ELR (cell line): ENCODE data around the gene GFRA1.
A peak's percentile ranks its signal among the peaks of the same experiment; 100 is the strongest.

Experiments
- DNase-seq: peaks from one replicate; pipeline ENCODE4 v3.0.0-alpha.2; 2015; ENCODE audit warnings: low read depth

The GFRA1 gene

DNA sequence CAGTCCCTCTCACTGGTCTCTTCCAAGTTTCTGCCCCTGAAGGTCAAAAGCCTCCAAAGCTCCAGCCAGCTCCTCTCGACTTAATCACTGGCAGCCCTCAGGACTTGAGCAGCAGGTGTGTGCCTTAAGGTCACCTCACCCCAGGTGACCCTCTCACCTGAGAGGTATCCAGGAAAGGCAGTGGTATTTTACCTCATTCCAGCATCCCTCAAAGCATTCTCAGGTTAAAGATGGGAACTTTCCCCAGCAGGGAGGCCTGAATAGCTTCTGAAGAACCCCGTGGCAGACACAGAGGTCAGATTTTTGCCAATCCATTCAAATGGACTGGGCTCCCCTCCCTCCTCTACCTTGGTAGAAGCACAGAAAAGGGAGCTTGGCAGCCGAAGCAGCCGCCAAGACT, 148.2 kb downstream of the GFRA1 start:
- DNase-seq, result no peak

DNA sequence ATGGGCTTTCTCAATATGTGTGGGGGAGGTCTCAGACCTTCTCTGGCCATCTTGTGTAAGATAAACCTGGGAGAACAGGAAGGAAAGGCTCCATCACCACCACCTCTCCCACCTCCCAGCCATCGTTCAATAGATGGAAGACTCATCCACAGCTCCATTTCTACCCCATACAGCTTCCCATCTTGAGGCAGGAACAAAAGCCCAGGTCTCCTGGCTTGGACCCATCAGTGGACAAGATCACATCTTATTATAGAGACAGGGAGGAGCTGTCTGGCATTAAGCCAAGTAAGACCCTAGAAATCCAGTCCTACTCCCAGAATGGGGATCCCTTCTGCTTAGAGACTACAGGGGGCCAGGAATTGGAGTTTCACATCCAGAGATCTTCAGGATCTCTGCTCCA, 150.3 kb downstream of the GFRA1 start:
- DNase-seq, result no peak

DNA sequence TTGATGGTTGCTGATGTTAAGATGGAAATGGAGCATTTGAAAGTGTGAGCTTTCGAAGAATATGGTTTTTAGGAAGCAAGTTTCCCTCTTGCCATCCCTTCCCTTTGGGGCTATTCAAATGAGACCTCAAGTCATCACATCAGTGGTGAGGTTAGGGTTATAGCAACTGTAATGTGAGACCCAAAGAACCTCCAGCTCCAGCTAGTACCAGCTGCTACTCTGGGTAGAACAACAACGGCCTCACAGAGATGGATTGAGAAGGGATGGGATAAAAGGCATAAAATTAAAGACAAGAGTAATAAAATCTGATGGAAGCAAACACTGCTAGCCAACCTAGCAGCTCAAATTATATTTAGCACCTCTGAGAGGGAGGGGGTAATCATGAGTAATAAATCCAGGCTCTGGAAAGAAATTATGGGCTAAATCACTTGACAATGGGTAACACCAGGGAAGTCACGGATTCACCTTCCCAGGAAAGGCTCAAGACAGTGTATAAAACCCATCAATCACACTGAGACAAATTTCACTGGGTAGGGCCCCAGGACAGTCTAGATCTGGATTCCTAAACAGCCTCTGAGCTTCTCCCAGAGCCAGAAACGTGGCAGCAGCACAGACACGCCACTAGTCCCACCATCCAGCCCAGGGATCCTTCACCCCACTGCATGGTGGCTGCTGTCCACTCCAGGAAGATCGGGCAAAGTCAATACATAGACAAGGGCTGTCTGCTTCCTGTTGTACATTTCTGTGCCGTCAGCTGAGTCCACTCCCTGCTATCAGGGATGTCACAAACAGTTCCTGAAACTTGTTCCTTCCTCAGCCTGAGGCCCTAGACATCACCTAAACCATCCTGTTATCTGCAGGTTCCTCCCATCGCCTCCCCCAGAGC, 151.1 kb downstream of the GFRA1 start:
- no peak for DNase-seq

DNA sequence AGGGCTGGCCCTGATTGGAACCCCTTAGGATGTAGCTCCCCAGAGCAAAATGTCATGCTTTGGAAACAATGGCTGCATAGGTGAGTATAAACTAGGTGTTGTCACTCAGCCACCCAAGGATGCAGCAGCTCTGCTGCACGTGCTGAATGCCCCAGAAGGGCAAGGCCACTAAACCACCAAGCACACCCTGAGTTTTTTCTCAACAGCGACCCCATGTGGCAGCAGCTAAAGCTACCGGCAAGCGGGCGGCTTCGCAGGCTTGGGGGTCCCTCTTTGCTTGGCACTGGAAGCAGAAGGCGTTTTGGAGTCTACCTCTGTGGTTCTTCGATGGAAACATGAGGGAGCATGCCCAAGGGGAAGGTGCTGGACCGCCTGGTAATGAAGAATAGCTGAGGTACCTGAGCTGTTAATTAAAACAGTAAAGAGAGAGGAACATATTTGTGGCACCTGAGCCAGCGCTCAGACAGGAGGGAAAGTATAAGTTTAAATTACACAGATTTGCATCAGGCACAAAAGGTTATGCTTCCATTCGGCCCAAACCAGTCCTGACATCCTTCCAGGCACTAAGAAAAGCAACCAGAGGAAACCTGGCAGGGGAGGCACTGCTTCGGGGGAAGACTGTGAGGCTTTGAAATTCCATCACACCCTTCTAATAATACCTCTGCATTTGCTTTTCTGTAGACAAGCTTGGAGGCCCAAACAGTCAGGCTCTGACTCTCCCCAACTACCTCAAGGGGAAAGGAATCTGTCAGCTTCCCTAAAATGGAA, 152.1 kb downstream of the GFRA1 start:
- peak; percentile 24 for DNase-seq

DNA sequence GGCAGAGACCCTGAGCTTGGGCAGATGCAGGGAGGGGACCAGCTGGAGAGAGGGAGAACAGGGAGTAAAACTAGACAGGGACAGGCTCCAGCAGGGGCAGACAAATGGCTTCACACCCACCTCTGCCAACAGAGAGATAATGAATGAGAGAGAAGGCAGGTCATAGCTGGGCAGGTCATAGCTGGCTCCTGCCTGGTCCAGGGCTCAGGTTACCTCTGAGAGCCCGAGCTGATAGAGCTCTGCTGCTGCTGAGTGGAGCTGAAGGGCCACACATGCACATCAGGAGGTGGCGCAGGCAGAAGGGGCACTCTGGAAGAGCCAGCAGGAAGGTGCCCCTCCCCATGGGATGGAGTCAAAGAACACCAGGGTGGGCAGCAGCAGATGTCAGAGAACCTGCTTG, 154.2 kb downstream of the GFRA1 start:
- DNase-seq, result no peak

DNA sequence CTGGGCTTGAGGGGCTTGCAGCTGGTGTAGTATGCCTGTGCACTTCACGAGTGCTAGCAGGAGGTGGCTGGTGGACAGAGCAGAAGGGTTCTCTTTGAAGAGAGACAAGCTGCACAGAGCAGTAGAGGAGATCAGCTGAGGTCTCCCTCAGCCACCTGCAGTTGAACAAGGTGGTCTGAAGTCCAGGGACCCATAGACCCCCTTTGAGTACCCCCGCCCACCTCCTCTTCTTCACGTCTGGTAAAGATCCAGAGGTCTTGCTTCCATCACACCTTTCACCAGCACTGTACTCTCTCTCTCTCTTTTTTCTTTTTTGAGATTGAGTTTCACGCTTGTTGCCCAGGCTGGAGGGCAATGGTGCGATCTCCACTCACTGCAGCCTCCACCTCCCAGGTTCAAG, 157.2 kb downstream of the GFRA1 start:
- no peak for DNase-seq

DNA sequence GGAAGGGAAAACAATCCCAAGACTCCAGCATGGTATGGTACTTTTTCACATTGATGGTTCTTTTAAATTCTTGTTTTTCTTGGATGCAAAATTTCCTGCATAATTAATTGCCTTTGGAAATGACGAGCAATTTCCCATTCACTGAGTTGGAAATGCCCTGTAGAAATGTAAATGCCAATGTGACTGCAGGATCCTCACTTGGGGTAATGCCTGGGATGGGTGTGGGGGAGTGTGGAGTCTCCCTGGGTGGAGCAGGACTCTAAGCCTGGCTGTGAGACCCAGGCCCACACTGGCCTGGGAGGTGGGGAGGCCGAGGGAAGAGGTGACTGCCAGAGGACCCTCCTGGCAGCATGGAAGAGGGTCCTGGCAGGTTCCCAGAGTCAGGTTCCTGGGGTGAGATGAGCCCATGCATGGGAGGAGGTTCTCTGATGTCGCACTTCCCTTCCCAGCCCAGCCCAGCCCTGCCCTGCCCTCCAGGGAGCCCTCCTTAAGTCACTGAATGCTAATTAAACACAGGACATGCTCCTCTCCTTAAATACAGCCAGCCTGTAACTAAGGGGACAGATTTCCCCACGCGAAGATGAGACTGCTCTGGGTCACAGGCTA, 157.9 kb downstream of the GFRA1 start:
- DNase-seq, result no peak

DNA sequence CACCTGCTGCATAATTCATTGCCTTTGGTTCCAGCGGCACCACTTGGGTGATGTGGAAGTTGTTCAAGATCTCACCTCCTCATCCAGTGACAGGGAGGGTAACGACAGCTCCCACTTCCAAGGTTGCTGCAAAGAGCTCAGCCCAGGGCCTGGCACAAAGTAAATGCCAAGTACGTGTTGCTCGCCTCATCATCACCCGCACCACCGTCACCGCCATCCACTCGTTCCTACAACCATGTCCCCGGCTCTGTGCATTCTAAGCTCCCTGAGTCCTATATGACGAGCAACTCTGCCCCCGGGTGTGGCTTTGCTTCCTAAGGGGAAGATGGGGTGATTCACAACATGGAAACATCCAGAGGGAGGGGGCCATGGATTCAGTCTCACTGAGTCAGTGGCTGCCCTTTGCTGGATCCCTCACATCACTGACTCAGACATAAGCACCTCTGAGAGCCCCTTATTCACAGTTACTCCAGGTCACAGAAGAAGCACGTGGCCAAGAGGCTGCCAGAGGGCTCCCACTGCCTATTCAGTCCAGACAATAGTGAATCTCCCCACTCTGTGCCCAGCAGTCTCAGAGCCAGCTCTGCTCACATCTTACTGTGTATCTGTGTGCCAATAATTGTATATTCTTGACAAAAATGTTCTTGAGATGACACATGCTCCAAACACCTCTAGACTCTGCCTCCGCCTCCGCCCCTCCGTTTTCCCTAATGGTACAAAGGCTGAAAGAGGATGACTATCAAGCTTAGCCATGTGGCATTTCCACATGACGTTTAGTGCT, 159.1 kb downstream of the GFRA1 start:
- DNase-seq, result peak; percentile 96

DNA sequence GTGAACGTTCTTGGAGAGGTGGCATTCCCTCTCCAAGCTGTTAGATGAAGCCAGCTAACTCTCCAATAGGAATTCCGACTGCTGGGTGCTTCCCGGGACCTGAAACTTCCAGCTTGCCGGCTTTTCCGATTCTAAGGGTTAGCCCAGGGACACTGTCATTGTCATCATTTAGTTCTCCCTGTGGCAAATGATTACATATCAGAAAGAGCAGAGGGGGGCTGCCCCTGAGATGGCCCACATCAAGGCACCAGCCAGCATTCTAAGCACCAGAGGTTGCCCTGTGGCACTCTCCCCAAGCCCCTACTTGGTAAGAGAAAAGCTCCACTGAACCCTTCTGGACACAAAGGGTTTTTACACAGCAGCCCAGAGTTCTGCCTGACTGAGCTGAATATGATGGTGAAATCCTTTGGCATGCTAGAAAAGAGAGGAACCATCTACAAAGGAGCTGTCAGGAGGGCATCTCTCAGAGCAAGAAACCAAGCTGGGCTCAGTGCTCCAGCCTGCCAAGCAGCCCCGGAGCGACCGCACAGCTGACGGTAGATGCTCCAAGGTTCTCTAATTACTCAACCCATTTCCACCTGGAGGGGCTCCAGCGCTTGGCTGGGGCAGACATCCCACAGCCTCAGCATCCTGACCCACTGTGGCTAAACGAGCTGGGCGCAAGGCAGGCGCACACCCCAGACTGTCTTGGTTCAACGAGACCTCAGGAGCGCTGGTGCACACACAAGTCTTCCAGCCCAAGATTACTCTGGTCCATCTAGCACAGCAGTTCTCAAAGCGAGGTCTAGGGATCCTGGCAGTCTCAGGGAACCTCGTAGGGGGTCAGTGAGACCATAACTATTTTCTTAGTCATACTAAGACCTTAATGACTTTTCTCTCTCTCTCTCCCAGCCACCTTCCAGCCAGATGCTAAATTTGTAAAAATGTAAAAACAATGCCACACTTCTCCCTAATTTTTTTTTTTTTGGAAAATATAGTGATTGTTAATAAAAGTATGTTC, 160.5 kb downstream of the GFRA1 start:
- peak; percentile 11 for DNase-seq

DNA sequence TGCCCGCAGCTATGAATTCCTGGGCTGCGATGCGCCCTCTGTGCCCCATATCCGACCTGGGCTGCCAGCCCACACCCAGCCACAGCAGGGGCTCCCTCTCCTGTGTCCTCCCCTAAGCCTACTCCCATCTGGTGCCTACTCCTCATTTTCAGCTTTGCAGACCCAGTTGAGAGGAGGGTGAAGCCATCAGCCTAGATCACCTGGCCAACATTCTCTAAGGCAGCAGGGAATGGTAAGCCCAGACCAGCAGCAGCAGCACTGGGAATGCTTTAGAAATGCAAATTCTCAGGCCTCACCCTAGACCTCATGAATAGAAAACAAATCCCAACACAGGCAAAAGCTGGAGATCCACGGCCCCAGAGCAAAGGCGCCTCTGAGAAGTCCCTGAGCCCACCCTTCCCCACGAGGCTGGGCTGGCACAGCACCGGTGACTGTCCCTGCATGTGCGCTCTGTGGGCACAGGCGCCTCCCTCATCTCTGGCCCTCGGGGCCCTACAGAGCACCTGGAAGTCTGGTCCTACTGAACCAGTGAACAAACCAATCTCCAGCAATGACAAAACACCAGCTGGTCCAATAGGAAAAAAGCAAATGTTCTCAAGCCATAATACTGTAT, 161.4 kb downstream of the GFRA1 start:
- DNase-seq, result no peak

DNA sequence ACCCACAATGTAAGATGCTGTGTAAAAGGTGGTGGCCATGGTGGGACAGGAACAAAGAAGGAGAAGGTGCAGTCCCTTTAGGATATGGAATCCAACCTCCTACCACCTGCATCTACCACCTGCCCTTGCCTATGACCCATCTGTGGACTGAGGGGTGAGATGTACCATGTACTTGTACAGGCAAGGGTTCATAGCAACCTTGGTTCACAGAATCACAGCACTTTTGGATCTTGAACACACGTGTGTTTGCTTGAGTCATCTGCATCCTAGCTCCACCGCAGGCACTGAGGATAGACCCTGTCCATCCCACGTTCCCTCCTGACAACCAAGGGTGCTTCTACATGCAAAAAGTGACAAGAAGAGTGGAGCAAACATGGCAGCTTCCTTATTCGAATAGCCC, 162.3 kb downstream of the GFRA1 start:
- no peak for DNase-seq

DNA sequence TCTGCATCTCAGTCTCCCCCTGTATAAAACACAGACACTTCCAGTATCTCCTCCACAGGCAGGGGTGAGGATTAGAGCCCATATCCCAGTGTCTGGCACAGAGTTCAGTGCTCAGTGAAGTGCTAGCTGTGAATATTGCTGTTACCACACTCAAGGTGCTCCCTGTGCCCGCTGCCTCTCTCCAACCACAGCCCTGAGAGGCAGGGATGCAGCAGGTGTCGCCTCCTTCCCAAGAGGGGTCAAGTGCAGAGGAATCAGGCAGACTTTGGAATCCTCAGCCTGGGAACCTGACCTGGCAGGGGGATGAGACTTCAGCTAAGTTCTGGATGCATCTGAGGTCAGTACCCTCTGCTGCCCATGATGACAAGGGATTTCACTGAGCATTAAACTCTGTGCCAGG, 163.1 kb downstream of the GFRA1 start:
- DNase-seq, result no peak

DNA sequence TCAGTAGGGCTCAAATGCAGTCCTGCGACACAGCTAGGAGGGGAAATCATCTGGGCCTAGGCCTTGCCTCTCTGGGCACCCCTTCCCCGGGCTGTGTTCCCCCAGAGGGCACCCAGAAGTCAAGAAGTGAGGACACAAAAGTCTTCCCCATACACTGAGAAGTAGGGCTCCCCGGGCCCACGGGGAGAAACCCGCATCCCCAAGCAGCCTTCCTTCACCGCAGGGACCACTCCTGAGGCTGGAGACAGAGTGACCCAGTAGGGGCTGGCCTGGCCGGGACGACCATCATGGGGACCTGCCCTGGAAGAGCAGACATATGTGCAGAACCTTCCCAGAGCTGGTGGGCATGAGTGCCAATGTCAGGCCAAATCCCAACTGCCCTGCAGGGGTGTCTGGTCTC, 163.5 kb downstream of the GFRA1 start:
- no peak for DNase-seq

DNA sequence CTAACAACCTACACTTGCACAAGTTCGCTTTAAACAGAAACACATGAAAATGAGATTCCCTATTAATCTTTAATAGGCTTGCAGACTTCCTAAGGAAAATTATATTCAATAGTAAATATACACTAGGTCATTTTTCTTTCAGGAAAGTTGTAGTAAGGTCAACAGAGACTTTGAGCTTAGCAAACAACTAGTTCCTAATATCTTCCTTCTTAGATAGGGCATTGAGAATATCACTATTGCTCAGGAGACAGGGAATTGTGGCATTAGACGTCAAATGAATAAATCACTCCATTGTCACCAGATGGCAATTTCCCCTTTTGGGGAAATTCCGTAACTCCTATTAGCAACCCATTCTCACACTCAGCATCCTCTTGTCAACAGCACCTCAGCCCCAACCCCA, 164.9 kb downstream of the GFRA1 start:
- DNase-seq, result no peak

DNA sequence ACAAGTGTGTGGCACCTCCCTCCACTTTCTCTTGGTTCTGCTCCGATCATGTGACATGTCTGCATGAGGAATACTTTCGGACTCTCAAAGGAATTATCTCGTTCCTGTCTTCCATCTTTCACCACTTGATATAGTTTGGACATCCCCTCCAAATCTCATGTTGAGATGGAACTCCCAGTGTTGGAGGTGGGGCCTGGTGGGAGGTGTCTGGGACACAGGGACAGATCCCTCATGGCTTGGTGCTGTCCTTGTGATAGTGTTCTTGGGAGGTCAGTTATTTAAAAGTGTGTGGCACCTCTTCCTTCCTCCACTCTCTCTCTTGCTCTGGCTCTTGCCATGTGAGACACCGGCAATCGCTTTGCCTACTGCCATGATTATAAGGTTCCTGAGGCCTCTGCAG, 166.4 kb downstream of the GFRA1 start:
- DNase-seq, result no peak

DNA sequence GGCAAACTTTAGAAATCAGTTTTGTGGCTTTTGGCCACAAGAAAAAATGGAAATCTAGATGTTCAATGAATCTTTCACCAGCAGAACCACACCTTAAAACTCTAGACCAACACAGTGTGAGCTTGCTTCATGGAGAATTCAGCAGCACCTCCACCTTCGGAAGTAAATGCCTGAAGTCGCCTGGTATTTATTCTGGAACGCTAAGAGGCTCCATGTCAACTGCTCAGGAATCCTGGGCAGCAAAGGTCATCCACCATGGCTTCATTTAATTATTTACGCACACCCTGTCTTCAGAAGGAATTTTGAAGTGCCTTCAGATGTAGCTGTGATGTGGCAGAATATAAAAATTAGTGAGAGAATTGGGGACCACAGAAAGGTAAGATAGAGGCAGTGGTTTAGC, 167.7 kb downstream of the GFRA1 start:
- DNase-seq, result no peak

DNA sequence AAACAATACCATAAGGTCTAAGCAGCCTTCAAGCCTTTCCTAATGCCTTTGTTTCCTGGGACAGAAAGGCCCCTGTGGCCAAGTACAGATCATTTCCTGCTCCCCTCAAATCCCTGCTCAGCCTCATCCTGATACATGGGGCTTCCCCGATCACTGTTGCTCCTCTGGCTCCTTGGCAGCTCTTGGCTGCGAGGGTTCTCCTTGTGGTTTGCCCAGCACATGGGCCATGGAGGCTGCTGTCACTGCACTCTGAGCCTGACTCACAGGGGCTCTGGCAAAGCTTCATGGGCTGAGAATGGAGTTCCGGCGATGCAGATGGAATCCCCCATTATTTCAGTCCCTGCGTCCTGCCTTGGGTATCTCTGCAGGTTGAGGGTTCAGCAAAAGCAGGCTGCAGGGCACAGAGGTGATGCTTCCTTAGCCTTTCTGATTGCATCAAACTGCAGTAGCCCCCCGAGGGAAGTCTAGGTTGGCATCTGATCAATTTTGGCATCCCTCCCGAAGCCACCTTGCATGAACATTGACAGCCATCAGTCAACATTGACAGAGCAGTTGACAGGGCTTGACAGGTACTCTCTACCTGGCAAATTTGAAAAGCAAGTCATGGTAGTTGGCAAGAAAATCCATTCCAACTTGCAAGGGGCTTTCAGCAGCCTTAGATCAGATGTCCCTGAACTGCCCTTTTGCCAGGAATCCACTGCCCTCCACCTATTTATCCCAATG, 168.6 kb downstream of the GFRA1 start:
- no peak for DNase-seq

DNA sequence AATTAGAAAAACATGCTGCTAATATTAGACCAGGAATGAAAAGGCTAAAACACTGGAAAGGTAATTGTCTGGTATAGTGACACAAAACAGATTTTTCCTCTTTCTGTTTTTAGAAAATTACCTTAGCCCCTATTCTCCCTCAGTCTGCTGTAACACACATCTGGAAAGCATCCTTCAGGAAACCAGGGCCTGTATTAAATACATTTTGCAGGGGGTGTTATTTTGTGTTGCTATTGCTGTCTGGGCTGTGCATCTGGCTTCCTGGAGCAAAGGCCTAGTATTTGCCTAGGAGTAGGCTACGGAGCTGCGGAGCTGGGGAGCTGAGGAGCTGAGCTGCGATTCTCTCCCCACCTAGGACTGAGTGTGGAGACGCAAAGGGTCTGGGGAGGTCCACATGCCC, 169.3 kb downstream of the GFRA1 start:
- no peak for DNase-seq

DNA sequence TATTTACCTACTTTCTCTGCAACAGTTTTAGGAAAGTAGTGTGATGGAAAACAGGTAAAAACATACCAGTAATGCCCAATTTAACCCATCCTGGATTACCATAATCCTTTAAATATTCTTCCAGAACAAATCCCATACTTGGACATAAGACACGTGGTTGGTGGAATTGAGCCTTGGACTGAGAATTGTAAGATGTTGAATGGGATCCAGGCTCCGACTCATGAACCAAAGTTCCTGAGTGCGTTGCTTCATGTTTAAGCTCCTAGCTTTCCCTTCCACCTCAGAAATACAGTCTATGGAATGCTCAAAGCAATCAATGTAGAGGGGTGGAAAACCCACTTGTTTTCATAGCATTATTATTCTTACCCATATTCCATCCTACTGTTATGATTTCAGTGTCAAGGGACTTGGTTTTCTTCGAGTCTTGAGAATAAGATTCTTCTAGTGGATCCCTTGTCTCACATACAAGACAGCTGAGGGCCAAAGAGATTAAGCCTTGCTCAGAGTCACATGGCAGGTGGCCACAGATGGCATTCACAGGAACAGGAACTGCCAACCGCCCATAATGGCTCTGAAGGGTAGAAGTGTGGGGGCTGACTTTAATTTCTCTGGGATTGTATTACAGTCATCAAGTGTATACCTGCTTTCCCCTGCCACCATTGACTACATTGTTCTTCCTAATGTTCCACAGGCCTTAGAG, 171.2 kb downstream of the GFRA1 start:
- no peak for DNase-seq
